Keratinocyte (primary cell): ENCODE measurements around the gene FOXN1.

Source experiments
- CTCF ChIP-seq, 3 experiments: IDR thresholded peaks in 1 of 3; conservative IDR thresholded peaks in 1 of 3; optimal IDR thresholded peaks in 1 of 3; 2 replicates in 2 of 3; 3 replicates in 1 of 3; pipeline versions ENCODE3 to v1.5.1; 2011; ENCODE audit warnings: low read length in 3 of 3, mild to moderate bottlenecking in 3 of 3, moderate library complexity in 2 of 3, control low read depth in 1 of 3, inconsistent platforms in 1 of 3; ENCODE audit not compliant: insufficient read depth in 2 of 3; ENCODE audit errors: extremely low read depth in 1 of 3
- EZH2 ChIP-seq: IDR thresholded peaks from one replicate; pipeline ENCODE4 v1.6.1; 2012; ENCODE audit warnings: inconsistent platforms, mild to moderate bottlenecking, low read length, moderate library complexity

GRCh38 chr17:28573040-28573380, 66.9 kb downstream of the FOXN1 start:
- TF ChIP-seq CTCF (optimal IDR thresholded peaks at IDR 0.05 in 1 of 3, IDR thresholded peaks at IDR 0.05 in 1 of 3, conservative IDR thresholded peaks at IDR 0.05 in 1 of 3; ENCODE audit: extremely low read depth in 1 of 3, insufficient read depth in 2 of 3, low read length in 3 of 3) = no peak
- no peak for TF ChIP-seq EZH2
